Endodermal cell (in vitro differentiated cells): ENCODE results near the gene CALCOCO1. TPM values are rescaled to one million over a fixed set of nuclear protein-coding genes. Genes with fewer than 3 reads are reported as not detected.

Experiments used
- DNase-seq: peaks from one replicate; pipeline ENCODE4 v3.0.0-alpha.2; 2017
- H3K27ac ChIP-seq: 2 replicates; pipeline ENCODE4 v1.5.1; 2013; ENCODE audit warnings: mild to moderate bottlenecking, low read depth, low read length, moderate library complexity
- H3K27me3 ChIP-seq: 2 replicates; pipeline ENCODE4 v1.6.1; 2013; ENCODE audit warnings: mild to moderate bottlenecking, low read length, moderate library complexity; ENCODE audit not compliant: insufficient read depth, control insufficient read depth, poor library complexity, severe bottlenecking
- H3K36me3 ChIP-seq: 2 replicates; pipeline ENCODE4 v1.7.0; 2013; ENCODE audit warnings: mild to moderate bottlenecking, low read length, moderate library complexity; ENCODE audit not compliant: control insufficient read depth, insufficient read depth
- H3K4me1 ChIP-seq: one replicate; pipeline ENCODE4 v1.7.0; 2013; ENCODE audit warnings: low read length; ENCODE audit not compliant: control insufficient read depth, insufficient read depth
- H3K4me3 ChIP-seq: 2 replicates; pipeline ENCODE4 v1.5.1; 2013; ENCODE audit warnings: mild to moderate bottlenecking, low read length, moderate library complexity
- H3K9ac ChIP-seq: 2 replicates; pipeline ENCODE4 v1.6.1; 2013; ENCODE audit warnings: mild to moderate bottlenecking, low read length, moderate library complexity; ENCODE audit not compliant: poor library complexity, severe bottlenecking; ENCODE audit errors: extremely low read depth
- H3K9me3 ChIP-seq: 2 replicates; pipeline ENCODE4 v1.6.1; 2013; ENCODE audit warnings: mild to moderate bottlenecking, low read length, moderate library complexity; ENCODE audit not compliant: control insufficient read depth
- H3K27ac Mint-ChIP-seq: 2 replicates; pipeline ENCODE4 v1.8.0; 2020; ENCODE audit warnings: mixed read lengths
- H3K27me3 Mint-ChIP-seq: 2 replicates; pipeline ENCODE4 v1.8.0; 2021; ENCODE audit warnings: mild to moderate bottlenecking, mixed read lengths; ENCODE audit not compliant: insufficient read depth
- H3K36me3 Mint-ChIP-seq: 2 replicates; pipeline ENCODE4 v1.8.0; 2020; ENCODE audit warnings: low read depth, mixed read lengths
- H3K4me1 Mint-ChIP-seq: 2 replicates; pipeline ENCODE4 v1.8.0; 2020; ENCODE audit warnings: mixed read lengths
- H3K4me3 Mint-ChIP-seq: 2 replicates; pipeline ENCODE4 v1.8.0; 2020; ENCODE audit warnings: mild to moderate bottlenecking, moderate library complexity, mixed read lengths
- H3K9me3 Mint-ChIP-seq: 2 replicates; pipeline ENCODE4 v1.8.0; 2020; ENCODE audit warnings: mild to moderate bottlenecking, mixed read lengths
- CTCF ChIP-seq: fragments of 200-600 bp; sonication (generic); conservative IDR thresholded peaks from 2 replicates; pipeline ENCODE4 v1.5.0; 2021; ENCODE audit warnings: antibody characterized with exemption, mild to moderate bottlenecking
- WGBS, 2 experiments: methylation state at CpG; one replicate each; pipeline versions ENCODE4 v1.1.5 to v1.1.7; 2013; ENCODE audit warnings: missing lambda C conversion rate in 2 of 2, mixed read lengths in 1 of 2; ENCODE audit not compliant: insufficient coverage in 1 of 2, insufficient read length in 1 of 2; 5-methylcytosine and 5-hydroxymethylcytosine counted together
- total RNA-seq, 2 donors: library from RNA; stranded (reverse); fragmentation: NEBNext Ultra II Directional in 1 of 2; extraction: Animal tissue kit (Norgen Biotek cat#: 25700) in 1 of 2; gene quantifications; 2 replicates in 1 of 2; 3 replicates in 1 of 2; pipeline ENCODE4 v1.2.1, GENCODE V29; 2021

Gene CALCOCO1
- total RNA-seq, 2 donors from 2014 or later = 41.4 to 45.7 TPM

- Histone ChIP-seq H3K36me3 (no peaks in the 10 kb centered on the region), H3K4me3 (no peak overlapping the region), H3K9ac (no peak overlapping the region), H3K4me1 (no peaks in the 10 kb centered on the region), H3K27ac (no peak overlapping the region), H3K27me3 (peaks cover 76% of the 10 kb centered on the region), H3K9me3 (no peaks in the 10 kb centered on the region)
- Mint-ChIP-seq H3K27ac (no peak overlapping the region), H3K4me1 (peaks cover 2% of the 10 kb centered on the region), H3K4me3 (no peak overlapping the region), H3K9me3 (no peaks in the 10 kb centered on the region), H3K36me3 (no peaks in the 10 kb centered on the region), H3K27me3 (peaks cover 80% of the 10 kb centered on the region)
- 83 to 90% methylated on average over 2 to 4 of the region's 4 CpGs for WGBS, 2 experiments
- no peak for TF ChIP-seq CTCF
- DNase-seq = no peak
Measured at GRCh38 chr12:53703756-53704155, 23.5 kb downstream of the CALCOCO1 start.

- Mint-ChIP-seq H3K27me3 (peaks cover 87% of the 10 kb centered on the region), H3K27ac (no peak overlapping the region), H3K4me1 (peaks cover 6% of the 10 kb centered on the region), H3K9me3 (no peaks in the 10 kb centered on the region), H3K4me3 (no peak overlapping the region), H3K36me3 (no peaks in the 10 kb centered on the region)
- Histone ChIP-seq H3K9me3 (no peaks in the 10 kb centered on the region), H3K4me3 (no peak overlapping the region), H3K4me1 (no peaks in the 10 kb centered on the region), H3K36me3 (no peaks in the 10 kb centered on the region), H3K27ac (no peak overlapping the region), H3K9ac (no peak overlapping the region), H3K27me3 (peaks cover 88% of the 10 kb centered on the region)
- DNase-seq = peak; percentile 98
- TF ChIP-seq CTCF = peak; percentile 98
- WGBS, 2 experiments = 4 to 7% methylated on average over 6 to 8 of the region's 8 CpGs
Measured at GRCh38 chr12:53701518-53702264, 25.6 kb downstream of the CALCOCO1 start.

GRCh38 chr12:53700567-53700966, 26.7 kb downstream of the CALCOCO1 start:
- no peak for TF ChIP-seq CTCF
- H3K36me3 Mint-ChIP-seq = no peaks in the 10 kb centered on the region
- Histone ChIP-seq H3K4me3 (no peak overlapping the region), H3K27me3 (peaks cover 89% of the 10 kb centered on the region), H3K9ac (no peak overlapping the region), H3K9me3 (no peaks in the 10 kb centered on the region), H3K36me3 (no peaks in the 10 kb centered on the region), H3K27ac (no peak overlapping the region), H3K4me1 (no peaks in the 10 kb centered on the region)
- DNase-seq = no peak
- no peak overlapping the region for H3K27ac Mint-ChIP-seq
- peaks cover 9% of the 10 kb centered on the region for H3K4me1 Mint-ChIP-seq
- H3K4me3 Mint-ChIP-seq = no peak overlapping the region
- peaks cover 87% of the 10 kb centered on the region for H3K27me3 Mint-ChIP-seq
- H3K9me3 Mint-ChIP-seq = no peaks in the 10 kb centered on the region
- 62 to 66% methylated on average over 4 to 6 of the region's 6 CpGs for WGBS, 2 experiments
